Measurements from ENCODE around the gene DPM1. TPM values are rescaled to one million over a fixed set of nuclear protein-coding genes. Genes with fewer than 3 reads are reported as not detected.

Gene DPM1
- total RNA-seq, 1 donor from 2014 or later: 79.2 TPM

DNA sequence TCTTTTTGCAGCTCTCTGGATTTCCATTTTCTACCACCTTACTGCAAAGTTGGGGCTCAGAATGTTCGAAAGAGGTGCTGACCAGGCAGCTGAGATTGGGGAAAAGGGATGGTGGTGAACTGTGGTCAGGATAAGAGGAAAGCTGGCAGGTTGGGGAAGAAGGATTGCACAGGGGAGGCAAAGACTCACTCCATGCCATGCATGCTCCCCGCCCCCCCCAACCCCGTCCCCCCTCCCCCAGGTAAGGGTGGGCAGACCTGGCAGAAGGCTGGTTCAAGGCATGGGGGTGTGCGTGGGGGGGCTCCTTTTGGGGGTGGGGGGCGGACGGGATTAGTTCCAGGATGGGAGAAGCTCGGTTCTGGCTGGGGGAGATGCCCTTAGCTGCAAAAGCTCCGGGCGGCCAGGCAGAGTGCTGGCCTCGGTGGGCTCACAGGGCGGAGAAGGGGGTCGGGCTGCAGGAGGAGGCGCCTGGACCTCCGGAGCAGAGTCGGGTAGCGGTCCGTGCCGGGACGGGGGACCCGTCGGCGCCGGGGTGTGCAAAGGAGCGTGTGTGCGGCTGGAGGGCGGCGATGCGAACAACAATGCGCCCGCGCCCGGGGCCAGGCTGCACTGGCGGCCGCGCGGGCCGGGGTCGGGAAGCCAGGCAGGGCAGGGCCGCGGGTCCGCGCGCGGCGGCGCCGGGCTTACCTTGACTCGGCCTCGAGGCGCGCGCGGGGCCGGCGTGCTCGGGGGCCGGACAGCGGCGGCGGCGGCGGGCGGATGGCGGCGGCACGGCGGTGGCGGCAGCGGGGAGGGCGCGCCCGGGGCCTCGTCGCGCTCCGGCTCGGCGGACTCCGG is 28.0 kb downstream of the DPM1 start:
- no peak for DNase-seq (ENCODE audit: low read depth)

DNA sequence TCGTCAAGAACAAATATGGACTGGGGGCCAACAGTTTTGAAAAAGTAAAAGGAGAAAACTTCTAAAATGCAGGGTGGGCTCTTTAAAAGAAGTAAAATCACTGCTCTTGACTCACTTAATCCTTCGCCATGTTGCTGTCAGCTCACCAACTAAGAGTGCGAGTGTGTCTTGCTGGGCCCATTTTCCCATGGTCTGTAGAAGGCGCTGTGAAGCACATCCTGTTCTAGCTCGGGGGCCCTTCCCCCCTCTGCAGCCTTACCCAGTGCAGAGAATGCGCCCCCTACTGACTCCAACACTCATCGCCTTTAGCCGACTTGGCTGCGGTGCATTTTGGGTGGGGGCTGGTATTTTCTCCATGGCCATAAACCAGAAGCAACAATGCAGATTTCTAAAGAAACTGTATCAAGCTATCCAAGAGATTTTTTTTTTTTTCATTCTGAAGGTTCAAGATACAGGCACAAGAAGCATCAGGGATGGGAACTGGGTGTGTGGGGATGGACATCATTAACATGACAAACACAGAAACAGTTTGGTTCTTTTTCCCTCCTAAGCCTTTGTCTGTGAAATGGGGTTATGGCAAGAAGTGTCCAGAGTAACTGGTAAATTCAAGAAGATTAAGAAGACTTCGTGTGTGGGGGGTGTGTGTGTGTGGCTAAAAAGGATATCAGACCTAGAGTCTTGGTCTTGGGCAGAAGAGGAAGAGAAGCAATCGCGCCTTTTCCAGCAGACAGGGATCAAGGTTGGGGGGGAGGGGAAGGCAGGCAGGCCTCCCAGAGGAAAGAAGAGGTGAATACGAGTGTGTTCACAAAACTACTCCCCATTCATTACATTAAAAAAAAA is 28.8 kb downstream of the DPM1 start:
- peak; percentile 92 for DNase-seq (ENCODE audit: low read depth)

DNA sequence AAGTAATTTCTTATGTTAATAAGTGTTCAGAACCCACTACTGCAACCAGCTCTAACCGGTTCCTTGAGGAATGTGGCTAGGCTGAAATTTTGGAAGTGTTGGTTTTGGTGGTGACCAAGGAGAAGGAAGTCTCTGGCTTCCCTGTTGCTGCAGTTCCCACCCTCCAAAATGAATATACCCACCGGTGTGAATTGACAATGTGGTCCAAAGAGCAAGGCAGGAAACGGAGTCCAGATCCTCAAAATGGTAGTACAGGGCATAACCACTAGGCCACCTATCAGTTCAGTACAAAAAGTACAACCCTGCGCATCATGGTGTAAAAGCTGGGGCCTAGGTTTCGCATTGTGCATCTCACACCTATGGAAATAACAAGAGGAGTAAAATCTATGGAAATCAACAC is 29.9 kb downstream of the DPM1 start:
- no peak for DNase-seq (ENCODE audit: low read depth)

DNA sequence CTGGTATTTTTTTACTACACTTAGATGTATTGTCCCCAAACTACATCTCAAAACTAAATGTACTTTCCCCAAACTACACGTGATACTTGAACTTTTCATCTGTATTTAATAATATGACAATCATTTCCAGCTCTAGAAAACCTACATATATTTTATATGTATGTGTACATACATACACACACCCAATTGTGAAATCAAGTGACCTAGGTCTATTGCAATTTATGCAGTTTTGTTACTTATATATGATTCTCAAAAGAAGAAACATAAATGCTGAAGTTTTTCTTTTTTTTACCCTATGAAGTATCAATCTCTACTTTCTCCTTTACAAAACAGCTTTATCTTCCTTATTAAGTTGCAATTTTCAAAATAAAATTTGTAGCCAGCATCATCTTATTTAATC is 31.8 kb downstream of the DPM1 start:
- no peak for DNase-seq (ENCODE audit: low read depth)

DNA sequence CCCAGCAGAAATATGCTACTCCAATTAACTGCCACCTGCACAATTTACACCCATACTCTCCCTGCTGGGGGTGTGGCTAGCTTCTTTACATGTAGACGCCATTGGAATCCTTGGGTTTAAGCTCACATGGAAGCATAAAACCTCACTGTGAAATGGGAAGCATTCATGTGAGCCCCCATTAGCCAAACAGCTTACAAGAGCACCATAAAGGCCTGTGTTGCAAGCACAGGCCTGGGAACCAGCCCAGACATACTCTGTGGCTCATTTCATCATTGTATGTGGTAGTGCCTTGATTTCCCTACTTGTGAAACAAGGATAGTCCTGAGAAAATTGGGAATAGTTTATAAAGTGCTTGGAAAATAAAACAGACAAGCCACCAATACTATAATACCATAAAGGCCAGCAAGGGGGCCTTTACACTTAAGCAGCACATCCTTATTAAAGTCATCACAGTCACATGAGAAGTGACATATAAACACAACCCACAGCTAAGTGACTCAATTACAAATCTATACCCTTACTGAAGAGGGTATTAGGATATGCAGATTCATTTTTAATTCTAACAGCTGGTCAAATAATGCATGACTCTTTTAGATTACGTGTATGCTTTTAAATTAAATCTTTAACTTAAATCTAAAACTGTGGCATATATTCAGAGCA is 33.9 kb downstream of the DPM1 start:
- DNase-seq (ENCODE audit: low read depth): no peak

DNA sequence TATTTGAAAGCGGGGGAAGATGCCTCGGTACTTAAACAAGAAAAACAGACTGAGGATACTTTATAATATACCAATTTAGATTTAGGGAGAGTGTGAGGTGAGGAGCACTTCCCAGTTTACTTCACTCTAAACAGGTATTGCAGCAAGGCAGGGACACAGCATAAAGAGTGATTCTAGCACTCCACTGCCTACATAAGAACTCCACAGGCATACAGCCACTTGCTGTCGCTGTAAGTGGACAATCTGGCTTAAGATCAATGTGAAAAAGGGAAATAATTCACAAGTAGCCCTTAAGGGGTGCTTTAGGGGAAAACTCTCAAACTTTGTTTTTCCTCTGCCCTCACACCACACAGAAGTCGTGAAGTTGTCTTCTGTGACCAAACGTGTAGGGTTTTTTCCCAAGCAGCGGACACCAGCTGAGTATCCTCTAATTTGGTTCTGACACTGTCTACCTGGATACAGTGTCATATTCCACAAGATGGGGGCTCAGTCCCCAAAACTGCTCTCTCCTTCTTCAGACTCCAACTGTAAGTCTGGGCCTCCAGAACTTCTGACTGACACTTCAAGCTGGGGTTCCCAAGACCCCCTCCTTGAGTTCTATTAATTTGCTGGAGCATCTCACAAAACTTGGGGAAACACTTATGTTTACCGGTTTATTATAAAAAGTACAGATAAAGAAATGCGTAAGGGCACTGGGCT is 36.4 kb downstream of the DPM1 start:
- DNase-seq (ENCODE audit: low read depth): no peak

DNA sequence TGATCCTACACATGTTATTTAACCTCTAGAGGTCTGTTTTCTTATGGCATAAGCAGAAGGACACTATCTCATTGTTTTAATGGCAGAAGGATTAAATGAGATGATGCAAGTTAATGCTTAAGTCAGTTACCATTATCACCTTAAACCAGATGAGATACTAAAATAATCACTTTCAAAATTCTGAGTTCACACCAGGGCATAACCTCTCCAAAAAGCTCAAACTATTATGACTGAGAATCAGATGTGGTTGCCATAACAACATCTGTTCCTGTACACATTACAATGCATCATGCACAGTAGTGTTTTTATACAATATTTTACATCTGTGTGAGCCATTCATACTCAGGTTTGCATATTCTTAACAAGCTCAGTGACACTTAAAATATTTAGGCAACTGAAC is 37.3 kb downstream of the DPM1 start:
- DNase-seq (ENCODE audit: low read depth): no peak

DNA sequence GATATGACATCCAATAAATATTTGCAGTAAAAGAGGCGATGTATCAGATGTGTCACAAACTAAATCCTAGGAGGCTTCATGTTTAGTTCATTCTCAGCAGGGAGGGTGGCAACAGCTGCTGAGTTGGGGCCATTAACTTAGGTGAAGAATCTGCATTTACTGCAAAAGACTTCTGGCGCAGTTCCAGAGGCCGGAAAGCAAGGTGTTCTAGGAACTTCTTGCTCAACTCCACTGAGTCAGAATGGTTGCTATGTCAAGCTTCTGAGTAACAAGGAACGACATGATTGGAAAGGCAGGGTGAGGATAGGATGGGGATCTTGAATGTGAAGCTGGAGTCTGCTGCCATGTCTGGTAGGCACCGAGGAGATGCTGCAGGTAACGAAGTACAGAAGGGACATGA is 38.8 kb downstream of the DPM1 start:
- peak; percentile 99 for DNase-seq (ENCODE audit: low read depth)

DNA sequence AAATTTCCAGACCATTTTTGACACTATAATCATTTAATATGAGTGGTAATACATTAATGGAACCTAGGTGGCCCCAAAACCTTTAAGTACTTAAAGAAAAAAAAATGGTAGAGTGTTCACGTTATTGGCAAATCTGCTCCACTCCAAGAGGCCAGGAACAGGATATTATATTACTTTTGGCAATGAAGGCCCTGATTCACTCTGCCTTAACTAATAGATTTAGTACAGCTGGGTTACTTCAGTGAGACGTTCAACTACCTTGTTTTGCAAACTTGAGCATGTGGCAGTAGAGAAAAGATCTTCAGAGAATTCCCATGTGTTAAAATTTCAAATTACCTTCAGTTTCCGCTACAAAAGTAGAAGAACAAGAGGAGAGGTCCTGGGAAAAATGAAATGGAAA is 39.9 kb downstream of the DPM1 start:
- no peak for DNase-seq (ENCODE audit: low read depth)

DNA sequence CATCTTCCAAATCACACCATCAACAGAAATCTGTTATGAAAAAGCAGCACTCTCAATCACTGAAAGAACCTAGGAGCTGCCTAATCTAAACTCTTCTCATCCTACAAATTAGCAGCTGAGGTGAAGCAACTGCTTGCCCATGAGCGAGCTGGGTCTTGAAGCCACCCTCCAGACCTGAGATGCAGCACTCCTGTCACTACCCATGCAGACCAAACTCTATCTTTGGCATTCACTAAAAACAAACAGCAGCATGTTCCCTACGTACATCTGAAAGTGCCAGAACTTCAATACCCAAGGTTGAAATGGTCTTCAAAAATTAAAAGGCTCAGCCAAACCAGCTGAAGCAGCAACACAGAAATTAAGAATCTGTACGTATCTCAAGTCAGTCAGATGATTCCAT is 41.4 kb downstream of the DPM1 start:
- DNase-seq (ENCODE audit: low read depth): no peak

DNA sequence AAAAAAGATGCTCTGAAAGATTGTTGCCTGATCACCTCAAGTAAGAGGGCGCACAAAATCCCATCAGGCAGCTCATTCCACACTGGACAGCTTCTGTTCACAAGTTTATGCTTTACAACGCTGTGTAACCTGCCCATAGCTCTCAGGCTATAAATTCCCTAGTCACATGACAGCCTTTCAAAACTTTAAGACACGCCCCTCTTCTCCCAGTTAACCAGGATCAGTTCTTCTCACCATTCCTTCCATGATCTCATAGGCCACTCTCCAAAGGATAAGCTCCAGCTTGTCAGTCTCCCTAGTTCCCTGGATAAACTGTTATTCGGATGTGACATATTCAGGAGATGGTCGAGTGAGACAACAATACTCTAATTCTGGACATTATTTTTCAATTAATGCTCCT is 42.1 kb downstream of the DPM1 start:
- DNase-seq (ENCODE audit: low read depth): peak; percentile 50

DNA sequence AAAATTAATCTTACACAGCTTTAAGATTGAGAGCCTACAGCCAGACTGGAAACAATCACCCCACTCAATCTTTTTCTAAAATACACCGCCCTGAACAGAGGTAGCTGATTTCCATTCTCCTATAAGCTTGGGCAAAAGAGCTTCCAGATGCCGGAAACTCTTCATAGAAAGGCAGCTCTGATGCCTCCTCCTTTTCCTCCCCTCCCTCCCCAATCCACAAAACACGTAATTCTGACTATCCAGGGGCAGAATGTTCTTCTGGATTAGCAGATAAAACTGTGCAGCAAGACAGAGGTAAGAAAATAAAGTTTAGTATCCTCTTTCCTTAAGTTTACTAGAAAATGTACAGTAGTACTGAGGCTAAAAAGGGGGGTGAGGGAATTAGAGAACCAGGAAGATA is 42.9 kb downstream of the DPM1 start:
- no peak for DNase-seq (ENCODE audit: low read depth)

DNA sequence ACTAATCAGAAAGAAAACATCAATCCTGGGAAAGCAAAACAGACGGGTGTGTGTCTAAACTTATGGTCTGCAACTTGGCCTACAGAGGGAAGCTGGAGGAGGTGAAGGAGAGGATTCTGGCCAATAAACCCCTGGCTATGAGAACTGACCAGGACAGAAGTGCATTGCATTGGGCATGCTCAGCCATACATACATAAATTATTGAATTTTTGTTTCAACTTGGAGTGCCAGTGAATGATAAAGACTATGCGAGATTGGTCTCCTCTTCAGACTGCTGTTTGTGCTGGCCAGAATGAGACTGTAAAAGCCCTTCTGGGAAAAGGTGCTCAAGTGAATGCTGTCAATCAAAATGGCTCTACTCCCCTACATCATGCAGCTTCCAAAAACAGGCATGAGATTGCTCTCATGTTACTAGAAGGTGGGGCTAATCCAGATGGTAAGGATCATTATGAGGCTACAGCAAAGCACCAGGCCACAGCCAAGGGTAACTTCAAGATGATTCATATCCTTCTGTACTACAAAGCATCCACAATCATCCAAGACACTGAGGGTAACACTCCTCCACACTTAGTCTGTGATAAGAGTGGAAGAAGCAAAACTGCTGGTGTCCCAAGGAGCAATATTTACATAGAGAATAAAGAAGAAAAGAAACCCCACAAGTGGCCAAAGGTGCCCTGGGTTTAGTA is 44.5 kb downstream of the DPM1 start:
- peak; percentile 59 for DNase-seq (ENCODE audit: low read depth)

DNA sequence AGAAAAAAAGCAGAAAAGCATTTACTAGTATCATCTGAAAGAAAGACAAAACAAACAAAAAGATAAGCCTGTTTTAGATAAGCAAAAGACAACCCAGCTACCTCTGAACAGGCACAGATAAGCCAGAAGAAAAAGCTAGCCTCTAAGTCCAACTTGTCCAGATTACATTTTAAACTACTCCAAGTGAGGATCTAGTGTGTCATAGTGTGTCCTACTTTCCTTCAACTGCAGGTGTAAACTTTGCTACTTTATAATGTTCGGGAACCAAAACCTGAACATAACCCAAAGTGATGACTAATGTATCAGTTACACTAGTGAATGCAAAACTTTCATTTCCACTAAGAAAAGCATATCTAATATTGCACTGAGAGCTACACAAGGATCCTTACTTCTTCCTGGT is 46.6 kb downstream of the DPM1 start:
- DNase-seq (ENCODE audit: low read depth): no peak

DNA sequence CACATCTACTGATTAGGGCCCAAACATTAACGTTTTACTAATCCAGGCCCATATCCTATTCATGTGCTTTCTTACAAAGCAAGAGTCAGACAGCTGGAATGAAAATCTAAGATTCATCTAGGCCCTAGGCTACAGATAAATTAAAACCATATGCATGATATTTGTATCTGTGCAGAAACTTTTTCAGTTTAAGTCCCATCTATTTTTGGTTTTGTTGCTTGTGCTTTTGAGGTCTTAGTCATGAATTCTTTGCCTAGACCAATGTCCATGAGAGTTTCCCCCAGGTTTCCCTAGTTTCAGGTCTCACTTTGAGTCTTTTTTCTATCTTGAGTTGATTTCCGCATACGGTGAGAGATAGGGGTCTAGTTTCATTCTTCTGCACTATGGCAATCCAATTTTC is 47.3 kb downstream of the DPM1 start:
- DNase-seq (ENCODE audit: low read depth): no peak

DNA sequence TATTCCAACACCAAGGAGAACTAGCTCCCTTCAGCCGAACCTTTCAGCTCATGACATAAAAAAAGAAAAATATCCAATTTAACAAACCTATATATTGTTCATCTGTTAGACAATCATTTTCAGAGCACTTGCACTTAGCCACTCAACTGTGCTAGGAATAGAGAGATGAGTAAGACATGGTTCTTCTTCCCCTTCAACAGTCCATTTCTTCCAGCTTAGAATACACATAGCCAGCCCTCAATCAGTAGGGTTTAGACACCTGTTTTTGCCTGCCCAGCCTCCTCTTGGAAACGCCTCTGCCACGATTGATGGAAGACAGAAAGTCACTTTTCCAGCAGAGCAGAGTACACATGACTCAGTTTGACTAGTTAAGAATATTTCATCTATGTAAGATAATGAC is 48.9 kb downstream of the DPM1 start:
- no peak for DNase-seq (ENCODE audit: low read depth)

DNA sequence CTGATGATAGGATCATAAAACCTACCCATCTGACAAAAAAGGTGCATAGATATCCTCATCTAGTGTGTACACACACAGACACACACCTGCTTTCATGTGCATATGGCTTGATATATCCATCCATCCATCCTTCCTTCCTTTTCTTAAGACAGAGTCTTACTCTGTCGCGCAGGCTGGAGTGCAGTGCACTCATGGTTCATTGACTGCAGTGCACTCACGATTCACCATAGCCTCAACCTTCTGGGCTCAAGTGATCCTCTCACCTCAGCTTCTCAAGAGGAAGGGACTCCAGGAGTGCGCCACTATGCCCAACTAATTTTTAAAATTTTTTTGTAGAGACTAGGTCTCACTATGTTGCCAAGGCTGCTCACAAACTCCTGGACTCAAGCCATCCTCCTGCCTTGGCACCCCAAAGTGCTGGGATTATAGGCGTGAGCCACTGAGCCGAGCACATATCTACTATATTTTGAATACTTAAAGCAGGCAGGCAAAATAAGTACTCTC is 54.2 kb downstream of the DPM1 start:
- no peak for DNase-seq (ENCODE audit: low read depth)

DNA sequence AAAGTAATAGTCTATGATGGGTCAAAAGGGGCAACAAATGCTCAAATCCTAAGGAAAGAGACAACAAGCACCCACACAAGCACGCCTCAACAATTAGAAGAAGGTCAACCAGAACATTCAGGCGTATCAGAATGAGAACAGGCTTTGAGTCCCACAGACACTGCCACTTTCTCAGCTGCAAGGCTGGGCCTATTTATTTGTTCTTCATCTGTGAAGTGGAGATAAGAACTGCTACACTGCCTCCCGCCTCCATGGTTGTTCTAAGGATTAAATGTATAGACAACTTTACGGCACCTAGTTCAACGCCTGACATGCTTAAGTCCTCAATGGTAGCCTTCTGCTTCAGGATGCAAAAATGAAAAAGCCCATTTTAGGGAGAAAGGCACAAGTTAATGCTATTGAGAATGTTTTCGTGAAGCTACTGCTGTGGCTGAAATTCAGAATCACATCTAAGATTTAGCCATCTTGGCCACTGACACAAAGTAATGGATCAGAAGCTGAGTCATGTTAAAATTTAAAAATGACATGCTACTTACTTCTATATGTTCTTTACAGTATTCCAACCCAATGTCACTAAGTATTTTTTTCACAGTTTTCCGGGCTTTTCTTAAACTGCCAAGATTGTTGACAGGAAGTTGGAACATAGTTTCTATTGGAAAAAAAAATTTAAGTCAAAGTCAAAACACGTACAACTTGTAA is 54.8 kb downstream of the DPM1 start:
- no peak for DNase-seq (ENCODE audit: low read depth)

DNA sequence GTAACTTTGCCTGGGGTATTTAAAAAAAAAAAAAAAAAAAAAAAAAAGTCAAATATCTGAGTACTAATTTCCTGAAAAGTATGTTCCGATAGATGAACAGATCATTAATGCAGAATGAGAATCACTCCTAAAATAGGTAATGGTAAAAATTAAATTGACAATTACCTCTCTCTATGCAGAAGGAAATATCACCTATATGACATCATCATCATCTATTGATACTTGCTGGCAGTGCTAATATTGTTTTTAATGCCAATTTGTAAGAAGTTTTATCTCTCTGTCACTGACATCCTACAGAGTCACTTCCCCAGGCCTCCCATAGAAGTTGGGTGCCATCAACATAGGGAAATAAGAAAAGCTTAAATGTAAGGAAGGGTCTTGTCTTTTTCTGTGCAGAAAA is 57.0 kb downstream of the DPM1 start:
- DNase-seq (ENCODE audit: low read depth): no peak

DNA sequence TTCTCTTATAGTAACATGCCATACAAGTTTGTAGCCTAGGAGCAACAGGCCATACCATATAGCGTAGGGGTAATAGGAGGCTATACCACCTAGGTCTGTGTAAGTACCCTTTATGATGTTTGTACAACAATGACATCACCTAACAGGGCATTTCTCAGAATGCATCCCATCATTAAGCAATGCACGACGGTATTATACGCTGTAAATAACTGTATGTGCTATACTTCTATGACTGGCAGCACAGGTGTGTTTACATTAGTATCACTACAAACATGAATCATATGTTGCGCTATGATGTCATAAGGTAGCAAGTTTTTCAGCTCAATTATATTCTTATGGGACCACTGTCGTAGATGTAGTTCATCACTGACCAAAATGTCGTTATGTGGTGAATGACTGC is 58.1 kb downstream of the DPM1 start:
- DNase-seq (ENCODE audit: low read depth): no peak

DNA sequence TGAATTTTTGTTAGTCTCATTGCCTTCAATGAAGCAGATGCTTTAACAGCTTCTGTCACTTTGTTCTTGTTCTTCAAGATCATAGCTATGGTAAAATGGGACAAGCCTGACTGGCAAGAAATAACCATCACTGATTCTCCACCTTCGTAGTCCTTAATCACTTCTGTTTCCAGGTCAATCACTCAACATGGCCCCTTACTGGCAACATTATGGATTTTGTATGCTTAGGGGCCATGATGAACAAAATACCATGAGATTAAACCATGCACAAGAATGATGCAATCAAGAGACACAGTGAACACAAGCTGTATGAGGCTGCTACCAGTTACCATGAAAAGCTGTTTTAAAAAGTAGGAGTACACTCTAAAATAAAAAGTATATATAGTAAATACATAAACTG is 59.9 kb downstream of the DPM1 start:
- no peak for DNase-seq (ENCODE audit: low read depth)

Data from renal cortical epithelial cell (primary cell).